GM12892 (cell line): ENCODE data around the gene MAGT1.

ENCODE experiments used
- POLR2A ChIP-seq: IDR thresholded peaks from 2 replicates; pipeline ENCODE4 v1.6.1; 2011; ENCODE audit warnings: low read depth, low read length, control low read depth
- POLR2AphosphoS5 ChIP-seq: IDR thresholded peaks from 2 replicates; pipeline ENCODE4 v1.6.1; 2011; ENCODE audit warnings: low read depth, low read length, control low read depth

DNA sequence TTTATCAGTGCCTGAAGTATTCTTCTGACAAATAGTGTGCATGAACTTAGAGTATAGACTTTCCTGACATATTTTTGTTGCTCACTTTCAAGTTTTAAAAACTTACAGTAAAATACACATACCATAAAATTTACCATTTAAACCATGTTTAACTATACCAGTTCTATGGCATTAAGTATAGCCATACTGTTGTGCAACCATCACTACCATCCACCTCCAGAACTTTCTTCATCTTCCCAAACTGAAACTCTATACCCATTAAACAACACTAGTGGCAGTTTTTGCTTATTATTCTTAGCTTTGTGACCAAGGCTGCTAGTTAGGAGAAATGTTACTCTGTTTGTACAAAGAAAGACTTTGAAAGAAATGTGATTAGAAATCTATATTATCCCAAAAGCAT is 41.1 kb upstream of the MAGT1 start:
- no peak for TF ChIP-seq POLR2AphosphoS5
- TF ChIP-seq POLR2A, result no peak
